SH-SY5Y (cell line): Measurements from ENCODE around the gene ADNP2.

Source experiments
- GATA2 ChIP-seq: IDR thresholded peaks from 2 replicates; pipeline ENCODE4 v1.6.1; 2011; ENCODE audit warnings: mild to moderate bottlenecking, low read depth, low read length
- GATA3 ChIP-seq: IDR thresholded peaks from 2 replicates; pipeline ENCODE4 v1.6.1; 2011; ENCODE audit warnings: low read depth, mild to moderate bottlenecking, low read length, moderate library complexity

DNA sequence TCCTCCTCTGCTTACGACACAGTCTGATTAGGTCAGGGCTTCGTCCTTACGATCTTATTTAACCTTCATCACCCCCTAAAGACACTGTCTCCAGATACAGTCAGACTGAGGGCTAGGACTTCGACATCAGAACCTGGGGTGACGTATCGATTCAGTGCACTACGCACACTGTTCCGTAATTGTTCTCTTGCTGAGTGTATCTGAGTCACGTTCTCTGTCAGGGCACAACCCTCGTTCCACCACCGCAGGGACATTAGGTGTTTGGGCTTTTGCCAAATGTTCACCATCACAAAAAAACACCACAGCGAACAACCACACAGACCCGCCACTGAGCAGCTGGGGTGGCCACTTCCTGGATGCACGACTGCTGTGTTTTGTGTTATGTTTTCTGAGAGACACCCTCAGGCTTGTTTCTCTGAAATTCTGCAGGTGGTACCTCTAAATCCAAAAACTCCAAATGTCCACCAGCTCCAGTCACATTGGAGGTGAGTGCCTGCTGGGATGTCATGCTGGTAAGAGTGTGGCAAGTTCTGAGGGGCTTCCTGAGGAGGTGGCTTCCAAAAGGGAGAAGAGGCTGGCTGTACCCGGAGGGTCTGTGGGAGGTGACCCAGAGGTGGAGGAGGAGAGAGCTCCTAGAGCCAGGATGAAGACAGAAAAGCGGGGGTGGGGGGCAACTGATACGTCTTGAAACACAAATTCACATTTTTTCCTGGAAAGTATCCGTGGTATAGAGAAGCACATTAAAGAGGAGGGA, 66.6 kb downstream of the ADNP2 start:
- no peak for TF ChIP-seq GATA2
- no peak for TF ChIP-seq GATA3
